AG09319 (cell line): Measurements from ENCODE around the gene RLN2.
"Not testable (repeated sequence)": the region's sequence is repeated elsewhere in the genome, so short reads cannot be mapped to it uniquely, and the experiment has no call there.

Experiments used
- DNase-seq: peaks from one replicate; pipeline ENCODE4 v3.0.0-alpha.2; 2010; ENCODE audit warnings: low read depth; ENCODE audit errors: extremely low read depth
- TF ChIP-seq, protein P1 (sequence below): IDR thresholded peaks from 2 replicates; pipeline ENCODE4 v1.5.1; 2011; ENCODE audit warnings: low read depth, mild to moderate bottlenecking, inconsistent platforms, low read length, moderate library complexity

The RLN2 gene, protein sequence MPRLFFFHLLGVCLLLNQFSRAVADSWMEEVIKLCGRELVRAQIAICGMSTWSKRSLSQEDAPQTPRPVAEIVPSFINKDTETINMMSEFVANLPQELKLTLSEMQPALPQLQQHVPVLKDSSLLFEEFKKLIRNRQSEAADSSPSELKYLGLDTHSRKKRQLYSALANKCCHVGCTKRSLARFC

DNA sequence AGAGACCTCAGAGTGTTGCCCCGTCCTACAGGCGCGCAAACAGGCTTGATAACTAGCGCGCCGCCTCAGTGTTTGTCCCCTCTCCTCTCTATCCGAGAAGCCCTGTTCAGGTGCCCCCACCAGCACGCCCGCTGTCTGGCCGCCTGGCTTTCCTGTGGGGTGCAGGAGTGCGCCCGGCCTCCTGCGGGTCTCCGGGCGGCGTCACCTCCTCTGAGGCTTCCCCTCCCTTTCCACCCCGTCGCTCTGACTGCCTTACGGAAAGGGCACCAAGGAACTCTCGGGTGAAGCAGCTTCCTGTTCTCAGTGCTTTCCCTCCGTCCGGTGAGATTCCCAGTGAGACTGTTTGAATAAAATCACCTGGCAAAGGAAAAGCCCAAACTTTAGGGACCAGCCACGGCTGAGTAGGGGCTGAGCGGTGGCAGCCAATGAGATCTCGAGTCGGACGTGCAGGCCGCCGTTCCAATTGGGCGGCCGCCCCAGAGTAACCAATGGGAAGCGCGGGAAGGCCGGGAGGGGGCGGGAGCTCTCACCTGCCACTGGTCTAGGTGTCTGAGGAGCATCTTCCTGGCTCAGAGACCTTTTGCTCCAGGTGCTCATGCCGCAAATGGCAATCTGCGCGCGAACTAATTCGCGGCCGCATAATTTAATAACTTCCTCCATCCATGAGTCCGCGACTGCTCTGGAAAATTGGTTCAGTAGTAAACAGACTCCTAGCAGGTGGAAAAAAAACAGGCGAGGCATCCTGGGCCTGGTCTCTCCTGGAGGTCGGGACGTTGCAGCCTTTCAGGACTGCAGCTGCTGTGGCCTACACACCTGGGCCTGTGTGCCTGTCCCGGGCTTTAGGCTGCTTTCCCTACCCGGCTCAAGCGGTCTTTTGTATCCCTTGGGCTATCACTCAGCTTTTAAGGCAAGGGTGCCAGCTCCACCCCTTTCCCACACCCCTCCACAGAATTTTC is at the start of gene RLN2:
Gene RLN2, minus strand, starts transcription at position 877 of the 956 bp plus-strand sequence. Its CDS starts 136 bp downstream, at position 741.
- DNase-seq = not testable (repeated sequence)

GRCh38 chr9:5354184-5354583 is 49.7 kb upstream of the RLN2 start:
- no peak for DNase-seq
- TF ChIP-seq, protein P1, sequence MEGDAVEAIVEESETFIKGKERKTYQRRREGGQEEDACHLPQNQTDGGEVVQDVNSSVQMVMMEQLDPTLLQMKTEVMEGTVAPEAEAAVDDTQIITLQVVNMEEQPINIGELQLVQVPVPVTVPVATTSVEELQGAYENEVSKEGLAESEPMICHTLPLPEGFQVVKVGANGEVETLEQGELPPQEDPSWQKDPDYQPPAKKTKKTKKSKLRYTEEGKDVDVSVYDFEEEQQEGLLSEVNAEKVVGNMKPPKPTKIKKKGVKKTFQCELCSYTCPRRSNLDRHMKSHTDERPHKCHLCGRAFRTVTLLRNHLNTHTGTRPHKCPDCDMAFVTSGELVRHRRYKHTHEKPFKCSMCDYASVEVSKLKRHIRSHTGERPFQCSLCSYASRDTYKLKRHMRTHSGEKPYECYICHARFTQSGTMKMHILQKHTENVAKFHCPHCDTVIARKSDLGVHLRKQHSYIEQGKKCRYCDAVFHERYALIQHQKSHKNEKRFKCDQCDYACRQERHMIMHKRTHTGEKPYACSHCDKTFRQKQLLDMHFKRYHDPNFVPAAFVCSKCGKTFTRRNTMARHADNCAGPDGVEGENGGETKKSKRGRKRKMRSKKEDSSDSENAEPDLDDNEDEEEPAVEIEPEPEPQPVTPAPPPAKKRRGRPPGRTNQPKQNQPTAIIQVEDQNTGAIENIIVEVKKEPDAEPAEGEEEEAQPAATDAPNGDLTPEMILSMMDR = no peak

DNA sequence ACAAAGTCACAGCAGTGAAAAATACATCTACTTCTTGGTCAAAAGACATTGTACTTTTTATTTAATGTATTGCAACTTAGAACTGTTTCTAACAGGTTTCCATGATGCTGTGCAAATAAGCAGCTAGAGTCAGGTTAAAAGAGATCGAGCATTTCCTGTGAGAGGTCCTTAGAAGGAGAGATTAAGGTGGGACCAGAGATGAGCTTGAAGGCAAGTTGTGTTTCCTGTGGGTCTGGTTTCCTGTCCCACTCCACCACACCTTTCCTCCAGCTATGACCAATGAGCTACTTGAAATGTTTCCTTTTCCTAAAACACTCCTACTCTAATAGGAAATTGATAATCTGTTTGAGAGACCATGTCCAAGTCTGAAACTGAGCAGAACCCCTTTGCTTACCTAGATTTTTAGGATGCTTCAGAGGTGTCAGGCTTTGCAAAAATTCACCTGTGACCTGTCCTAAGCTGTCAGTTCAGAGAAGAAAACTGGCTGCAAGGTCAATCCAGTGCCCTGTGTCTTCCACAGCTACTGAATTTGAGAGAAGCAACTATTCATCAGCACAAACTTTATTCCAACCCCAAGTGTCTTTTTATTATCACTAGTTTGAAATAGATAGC is 48.2 kb upstream of the RLN2 start:
- TF ChIP-seq, protein P1 = no peak

DNA sequence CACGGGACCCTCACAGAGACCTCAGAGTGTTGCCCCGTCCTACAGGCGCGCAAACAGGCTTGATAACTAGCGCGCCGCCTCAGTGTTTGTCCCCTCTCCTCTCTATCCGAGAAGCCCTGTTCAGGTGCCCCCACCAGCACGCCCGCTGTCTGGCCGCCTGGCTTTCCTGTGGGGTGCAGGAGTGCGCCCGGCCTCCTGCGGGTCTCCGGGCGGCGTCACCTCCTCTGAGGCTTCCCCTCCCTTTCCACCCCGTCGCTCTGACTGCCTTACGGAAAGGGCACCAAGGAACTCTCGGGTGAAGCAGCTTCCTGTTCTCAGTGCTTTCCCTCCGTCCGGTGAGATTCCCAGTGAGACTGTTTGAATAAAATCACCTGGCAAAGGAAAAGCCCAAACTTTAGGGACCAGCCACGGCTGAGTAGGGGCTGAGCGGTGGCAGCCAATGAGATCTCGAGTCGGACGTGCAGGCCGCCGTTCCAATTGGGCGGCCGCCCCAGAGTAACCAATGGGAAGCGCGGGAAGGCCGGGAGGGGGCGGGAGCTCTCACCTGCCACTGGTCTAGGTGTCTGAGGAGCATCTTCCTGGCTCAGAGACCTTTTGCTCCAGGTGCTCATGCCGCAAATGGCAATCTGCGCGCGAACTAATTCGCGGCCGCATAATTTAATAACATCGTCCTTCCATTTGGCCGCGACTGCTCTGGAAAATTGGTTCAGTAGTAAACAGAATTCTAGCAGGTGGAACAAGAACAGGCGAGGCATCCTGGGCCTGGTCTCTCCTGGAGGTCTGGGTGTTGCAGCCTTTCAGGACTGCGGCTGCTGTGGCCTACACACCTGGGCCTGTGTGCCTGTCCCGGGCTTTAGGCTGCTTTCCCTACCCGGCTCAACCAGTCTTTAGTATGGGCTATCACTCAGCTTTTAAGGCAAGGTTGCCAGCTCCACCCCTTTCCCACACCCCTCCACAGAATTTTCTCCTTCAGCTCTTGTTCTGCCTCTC is 34.8 kb upstream of the RLN2 start, which contains the start of gene RLN1:
Gene RLN1, minus strand, starts transcription at position 885 of the 990 bp plus-strand sequence. Its CDS starts 130 bp downstream, at position 755.
- DNase-seq = not testable (repeated sequence)

More for the DNA sequence above, 48.2 kb upstream of the RLN2 start:
- DNase-seq = no peak

GRCh38 chr9:5336688-5337087 is 32.2 kb upstream of the RLN2 start:
- DNase-seq = no peak
- TF ChIP-seq, protein P1 = no peak

DNA sequence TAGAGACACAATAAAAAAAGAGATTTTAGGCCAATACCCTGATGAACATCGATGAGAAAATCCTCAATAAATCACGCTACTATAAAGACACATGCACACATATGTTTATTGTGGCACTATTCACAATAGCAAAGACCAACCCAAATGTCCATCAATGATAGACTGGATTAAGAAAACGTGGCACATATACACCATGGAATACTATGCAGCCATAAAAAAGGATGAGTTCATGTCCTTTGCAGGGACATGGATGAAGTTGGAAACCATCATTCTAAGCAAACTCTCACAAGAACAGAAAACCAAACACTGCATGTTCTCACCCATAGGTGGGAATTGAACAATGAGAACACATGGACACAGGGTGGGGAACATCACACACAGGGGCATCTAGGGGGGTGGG is 26.8 kb upstream of the RLN2 start:
- DNase-seq = not testable (repeated sequence)

DNA sequence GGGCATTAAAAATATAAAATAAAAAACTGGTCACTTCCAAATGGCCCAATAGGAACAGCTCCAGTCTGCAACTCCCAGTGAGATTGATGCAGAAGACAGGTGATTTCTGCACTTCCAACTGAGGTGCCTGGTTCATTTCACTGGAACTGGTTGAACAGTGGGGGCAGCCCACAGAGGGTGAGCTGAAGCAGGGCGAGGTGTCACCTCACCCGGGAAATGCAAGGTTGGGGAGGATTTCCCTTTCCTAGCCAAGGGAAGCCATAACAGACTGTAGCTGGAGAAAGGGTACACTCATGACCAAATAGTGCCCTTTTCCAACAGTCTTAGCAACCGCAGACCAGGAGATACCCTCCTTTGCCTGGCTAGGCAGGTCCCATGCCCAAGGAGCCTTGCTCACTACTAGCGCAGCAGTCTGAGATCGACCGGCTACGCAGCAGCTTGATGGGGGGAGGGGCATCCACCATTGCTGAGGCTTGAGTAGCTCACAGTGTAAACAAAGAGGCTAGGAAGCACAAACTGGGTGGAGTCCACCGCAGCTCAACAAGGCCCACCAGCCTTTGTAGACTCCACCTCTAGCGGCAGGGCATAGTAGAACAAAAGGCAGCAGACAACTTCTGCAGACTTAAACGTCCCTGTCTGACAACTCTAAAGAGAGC is 22.5 kb upstream of the RLN2 start:
- no peak for DNase-seq
- TF ChIP-seq, protein P1 = no peak

DNA sequence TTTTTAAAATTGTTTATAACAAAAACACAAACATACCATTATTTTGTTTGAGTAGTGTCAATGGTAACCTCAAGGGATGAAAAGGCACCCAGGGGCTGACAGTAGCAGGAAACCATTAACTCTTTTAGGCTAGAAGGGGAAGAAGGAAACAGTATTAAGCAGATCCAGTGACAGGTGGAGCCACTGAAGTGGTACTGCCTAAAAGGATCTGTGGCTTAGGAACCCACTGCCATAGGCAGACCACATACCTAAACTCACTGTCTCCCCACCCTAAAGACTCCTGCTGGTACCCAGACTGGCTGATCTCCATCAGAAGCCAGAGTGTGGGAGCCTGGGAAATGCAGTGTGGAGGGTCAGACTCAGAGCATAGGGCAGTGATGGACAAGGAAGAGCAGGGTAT is 21.7 kb upstream of the RLN2 start:
- TF ChIP-seq, protein P1 = no peak
- no peak for DNase-seq

GRCh38 chr9:5321601-5322000 is 17.1 kb upstream of the RLN2 start:
- not testable (repeated sequence) for DNase-seq
